Activated naive CD4-positive, alpha-beta T cell treated with anti-CD3 and anti-CD28 coated beads, Interleukin-2, amount 50 U/mL, for 24 hours (primary cell): ENCODE results near the gene ITFG2.
"Not testable (repeated sequence)": the region's sequence is repeated elsewhere in the genome, so short reads cannot be mapped to it uniquely, and the experiment has no call there.

ENCODE experiments used
- H3K27ac Mint-ChIP-seq: one replicate; pipeline ENCODE4 v1.8.0; 2021; ENCODE audit warnings: mild to moderate bottlenecking, mixed read lengths
- H3K27me3 Mint-ChIP-seq: one replicate; pipeline ENCODE4 v1.8.0; 2021; ENCODE audit warnings: mixed read lengths
- H3K36me3 Mint-ChIP-seq: one replicate; pipeline ENCODE4 v1.8.0; 2021; ENCODE audit warnings: mixed read lengths
- H3K4me1 Mint-ChIP-seq: one replicate; pipeline ENCODE4 v1.8.0; 2021; ENCODE audit warnings: mixed read lengths
- H3K4me3 Mint-ChIP-seq: one replicate; pipeline ENCODE4 v1.8.0; 2021; ENCODE audit warnings: mild to moderate bottlenecking, mixed read lengths
- H3K9me3 Mint-ChIP-seq: one replicate; pipeline ENCODE4 v1.8.0; 2021; ENCODE audit warnings: mixed read lengths

Gene ITFG2

DNA sequence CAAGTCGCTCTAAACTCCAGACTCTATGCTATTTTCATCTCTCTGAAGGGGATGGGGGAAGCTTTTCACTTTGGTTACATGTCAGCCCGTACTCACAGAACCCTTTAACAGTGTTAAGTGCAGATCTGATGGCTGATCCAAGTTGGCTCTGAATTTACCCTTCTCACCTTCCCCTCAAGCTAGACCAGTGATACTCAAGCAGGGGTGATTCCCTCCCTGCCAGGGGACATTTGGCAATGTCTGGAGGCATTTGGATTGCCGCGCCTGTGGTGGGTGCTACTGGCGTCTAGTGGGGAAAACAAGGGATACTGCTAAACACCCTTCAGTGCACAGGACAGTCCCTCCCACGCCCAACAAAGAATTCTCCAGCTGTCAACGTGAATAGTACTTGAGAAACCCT lies 50.4 kb downstream of the ITFG2 start:
- Mint-ChIP-seq H3K4me3 (no peak overlapping the region), H3K9me3 (no peaks in the 10 kb centered on the region), H3K4me1 (no peaks in the 10 kb centered on the region), H3K27ac (no peak overlapping the region), H3K27me3 (no peaks in the 10 kb centered on the region), H3K36me3 (peaks cover 1% of the 10 kb centered on the region)

GRCh38 chr12:2863402-2863801 lies 50.9 kb downstream of the ITFG2 start:
- H3K4me3 Mint-ChIP-seq, H3K9me3 Mint-ChIP-seq, H3K4me1 Mint-ChIP-seq, H3K36me3 Mint-ChIP-seq, H3K27ac Mint-ChIP-seq, H3K27me3 Mint-ChIP-seq: not testable (repeated sequence)

GRCh38 chr12:2864198-2864597 lies 51.7 kb downstream of the ITFG2 start:
- H3K27me3 Mint-ChIP-seq = no peaks in the 10 kb centered on the region

DNA sequence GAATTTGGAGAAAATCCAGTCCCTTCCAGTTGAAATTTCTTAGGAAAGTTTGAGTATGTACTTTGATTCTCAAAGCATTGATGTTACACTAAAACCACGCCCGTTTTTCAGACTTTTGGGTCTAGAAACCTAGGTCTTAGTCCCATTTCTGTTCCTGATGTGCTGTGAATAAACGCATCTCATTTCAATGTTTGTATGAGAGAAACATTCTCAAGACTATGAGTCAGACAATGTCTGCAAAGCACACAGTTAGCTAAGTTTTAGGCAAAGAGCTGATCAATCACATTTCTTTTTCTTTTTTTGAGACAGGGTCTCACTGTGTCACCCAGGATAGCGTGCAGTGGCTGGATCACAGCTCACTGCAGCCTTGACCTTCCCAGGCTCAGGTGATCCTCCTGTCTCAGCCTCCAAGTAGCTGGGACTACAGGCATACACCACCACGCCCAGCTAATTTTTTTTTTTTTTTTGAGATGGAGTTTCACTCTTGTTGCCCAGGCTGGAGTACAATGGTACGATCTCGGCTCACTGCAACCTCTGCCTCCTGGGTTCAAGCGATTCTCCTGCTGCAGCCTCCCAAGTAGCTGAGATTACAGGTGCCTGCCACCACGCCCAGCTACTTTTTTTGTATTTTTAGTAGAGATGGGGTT lies 56.6 kb downstream of the ITFG2 start:
- H3K4me1 Mint-ChIP-seq, H3K4me3 Mint-ChIP-seq, H3K27ac Mint-ChIP-seq, H3K9me3 Mint-ChIP-seq, H3K36me3 Mint-ChIP-seq, H3K27me3 Mint-ChIP-seq: not testable (repeated sequence)

More at GRCh38 chr12:2864198-2864597, 51.7 kb downstream of the ITFG2 start:
- Mint-ChIP-seq H3K4me3 (no peak overlapping the region), H3K9me3 (no peaks in the 10 kb centered on the region), H3K36me3 (peaks cover 1% of the 10 kb centered on the region), H3K27ac (no peak overlapping the region), H3K4me1 (peaks cover 6% of the 10 kb centered on the region)
